ENCODE measurements around the gene ZFAND2B. TPM values are rescaled to one million over a fixed set of nuclear protein-coding genes. Genes with fewer than 3 reads are reported as not detected.

The ZFAND2B gene
- polyA plus RNA-seq, 1 donor (not counting 4 experiments of a cell fraction or from before 2014, with no cell fraction given), result 23.2 TPM

GRCh38 chr2:219221957-219222518, 15.5 kb downstream of the ZFAND2B start:
- peaks cover 4% of the 10 kb centered on the region for H3K79me2 ChIP-seq (ENCODE audit: control insufficient read depth, insufficient read depth, low read length)
- H3K4me1 ChIP-seq (ENCODE audit: control insufficient read depth, extremely low read depth, insufficient read depth, low read length), result peaks cover 18% of the 10 kb centered on the region
- no peaks in the 10 kb centered on the region for H3K27me3 ChIP-seq (ENCODE audit: control insufficient read depth, extremely low read depth, insufficient read depth, low read length)
- H3K9me3 ChIP-seq (ENCODE audit: control insufficient read depth, low read depth, low read length), result no peaks in the 10 kb centered on the region
- H3K9ac ChIP-seq (ENCODE audit: control insufficient read depth, extremely low read depth, insufficient read depth, low read length), result no peak overlapping the region
- DNase-seq (ENCODE audit: low read depth, low spot score), result no peak
- no peaks in the 10 kb centered on the region for H3K9me1 ChIP-seq (ENCODE audit: control insufficient read depth, extremely low read depth, insufficient read depth, low read length)
- no peak overlapping the region for H2AFZ ChIP-seq (ENCODE audit: control insufficient read depth, low read length)
- FAIRE-seq, result no peak
- H4K20me1 ChIP-seq (ENCODE audit: control insufficient read depth, extremely low read depth, insufficient read depth, low read length), result no peaks in the 10 kb centered on the region
- H3K27ac ChIP-seq (ENCODE audit: control insufficient read depth, insufficient read depth, low read length), result no peak overlapping the region
- TF ChIP-seq, protein P1, sequence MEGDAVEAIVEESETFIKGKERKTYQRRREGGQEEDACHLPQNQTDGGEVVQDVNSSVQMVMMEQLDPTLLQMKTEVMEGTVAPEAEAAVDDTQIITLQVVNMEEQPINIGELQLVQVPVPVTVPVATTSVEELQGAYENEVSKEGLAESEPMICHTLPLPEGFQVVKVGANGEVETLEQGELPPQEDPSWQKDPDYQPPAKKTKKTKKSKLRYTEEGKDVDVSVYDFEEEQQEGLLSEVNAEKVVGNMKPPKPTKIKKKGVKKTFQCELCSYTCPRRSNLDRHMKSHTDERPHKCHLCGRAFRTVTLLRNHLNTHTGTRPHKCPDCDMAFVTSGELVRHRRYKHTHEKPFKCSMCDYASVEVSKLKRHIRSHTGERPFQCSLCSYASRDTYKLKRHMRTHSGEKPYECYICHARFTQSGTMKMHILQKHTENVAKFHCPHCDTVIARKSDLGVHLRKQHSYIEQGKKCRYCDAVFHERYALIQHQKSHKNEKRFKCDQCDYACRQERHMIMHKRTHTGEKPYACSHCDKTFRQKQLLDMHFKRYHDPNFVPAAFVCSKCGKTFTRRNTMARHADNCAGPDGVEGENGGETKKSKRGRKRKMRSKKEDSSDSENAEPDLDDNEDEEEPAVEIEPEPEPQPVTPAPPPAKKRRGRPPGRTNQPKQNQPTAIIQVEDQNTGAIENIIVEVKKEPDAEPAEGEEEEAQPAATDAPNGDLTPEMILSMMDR (optimal IDR thresholded peaks at IDR 0.05 in 1 of 3, IDR thresholded peaks at IDR 0.05 in 1 of 3, conservative IDR thresholded peaks at IDR 0.05 in 1 of 3; ENCODE audit: extremely low read depth in 1 of 3, insufficient read depth in 2 of 3, low read length in 3 of 3), result no peak
- no peak for TF ChIP-seq EZH2 (IDR thresholded peaks at IDR 0.05; ENCODE audit: low read length)
- no peak overlapping the region for H3K4me2 ChIP-seq (ENCODE audit: control insufficient read depth, extremely low read depth, insufficient read depth, low read depth, low read length)
- dilution Hi-C loops (cut with MboI; ENCODE audit: extremely low pct_ligation_motif_present, low sequenced_read_pairs), result no loop called here
- H3K36me3 ChIP-seq (ENCODE audit: control insufficient read depth in 2 of 2, extremely low read depth in 1 of 2, insufficient read depth in 2 of 2, low read length in 2 of 2), result peaks cover 37 to 44% of the 10 kb centered on the region in 2 experiments
- H3K4me3 ChIP-seq (ENCODE audit: control insufficient read depth in 2 of 3, extremely low read depth in 1 of 3, insufficient read depth in 2 of 3, low read depth in 1 of 3, low read length in 3 of 3), result no peak overlapping the region

DNA sequence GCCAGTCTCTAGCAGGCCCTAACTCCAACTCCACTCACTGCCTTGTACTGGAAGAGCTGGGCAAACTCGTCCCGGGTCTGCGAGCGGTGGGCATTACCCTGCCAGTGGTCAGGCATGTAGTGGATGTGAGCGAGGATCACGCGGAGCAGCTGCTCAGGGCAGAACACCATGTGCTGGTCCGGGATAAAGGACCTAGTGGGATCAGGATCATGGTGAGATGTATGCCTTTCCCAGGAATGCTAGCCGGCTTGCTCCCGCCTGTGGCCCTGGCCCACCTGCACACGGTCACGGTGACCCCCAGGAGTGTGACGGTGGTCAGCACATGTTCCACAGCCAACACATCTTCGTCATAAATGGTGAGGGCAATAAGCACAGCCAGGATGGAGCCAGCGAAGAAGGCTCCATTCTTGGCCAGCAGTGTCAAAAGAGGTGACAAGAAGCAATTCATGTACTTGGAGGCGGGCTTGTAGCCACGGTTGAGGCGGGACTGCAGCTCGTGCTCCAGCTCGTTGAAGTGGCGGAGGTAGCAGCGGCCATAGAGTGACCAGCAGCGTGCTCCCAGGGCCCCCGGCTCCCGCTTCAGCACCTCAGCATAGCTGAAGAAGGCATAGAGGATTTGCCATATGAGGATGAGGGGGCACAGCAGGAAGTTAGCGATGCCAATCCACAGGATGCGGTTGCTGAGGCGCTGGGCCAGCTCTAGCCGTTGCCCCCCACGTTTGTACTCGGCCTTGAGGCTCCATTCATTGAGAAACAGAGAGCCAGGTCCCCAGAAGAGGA, 17.4 kb downstream of the ZFAND2B start:
- dilution Hi-C loops (cut with MboI; ENCODE audit: extremely low pct_ligation_motif_present, low sequenced_read_pairs), result no loop called here
- Histone ChIP-seq H3K9me1 (ENCODE audit: control insufficient read depth, extremely low read depth, insufficient read depth, low read length) (peaks cover 3% of the 10 kb centered on the region), H3K4me2 (ENCODE audit: control insufficient read depth, extremely low read depth, insufficient read depth, low read depth, low read length) (no peak overlapping the region), H3K27ac (ENCODE audit: control insufficient read depth, insufficient read depth, low read length) (no peak overlapping the region), H4K20me1 (ENCODE audit: control insufficient read depth, extremely low read depth, insufficient read depth, low read length) (no peaks in the 10 kb centered on the region), H3K79me2 (ENCODE audit: control insufficient read depth, insufficient read depth, low read length) (peaks cover 24% of the 10 kb centered on the region), H3K4me1 (ENCODE audit: control insufficient read depth, extremely low read depth, insufficient read depth, low read length) (peaks cover 16% of the 10 kb centered on the region), H2AFZ (ENCODE audit: control insufficient read depth, low read length) (no peak overlapping the region), H3K9ac (ENCODE audit: control insufficient read depth, extremely low read depth, insufficient read depth, low read length) (no peak overlapping the region), H3K4me3 (ENCODE audit: control insufficient read depth in 2 of 3, extremely low read depth in 1 of 3, insufficient read depth in 2 of 3, low read depth in 1 of 3, low read length in 3 of 3) (no peak overlapping the region), H3K27me3 (ENCODE audit: control insufficient read depth, extremely low read depth, insufficient read depth, low read length) (no peaks in the 10 kb centered on the region), H3K9me3 (ENCODE audit: control insufficient read depth, low read depth, low read length) (no peaks in the 10 kb centered on the region), H3K36me3 (ENCODE audit: control insufficient read depth in 2 of 2, extremely low read depth in 1 of 2, insufficient read depth in 2 of 2, low read length in 2 of 2) (peaks cover 38 to 44% of the 10 kb centered on the region in 2 experiments)
- DNase-seq (ENCODE audit: low read depth, low spot score) (no peak), FAIRE-seq (no peak)
- no peak for TF ChIP-seq EZH2 (IDR thresholded peaks at IDR 0.05; ENCODE audit: low read length)
- TF ChIP-seq, protein P1 (optimal IDR thresholded peaks at IDR 0.05 in 1 of 3, IDR thresholded peaks at IDR 0.05 in 1 of 3, conservative IDR thresholded peaks at IDR 0.05 in 1 of 3; ENCODE audit: extremely low read depth in 1 of 3, insufficient read depth in 2 of 3, low read length in 3 of 3), result no peak
